ENCODE measurements around the gene PIGT. TPM values are rescaled to one million over a fixed set of nuclear protein-coding genes. Genes with fewer than 3 reads are reported as not detected.

Gene PIGT
- total RNA-seq, 6 donors from 2014 or later: 49.9 to 86.3 (median 63.0) TPM

GRCh38 chr20:45407067-45407745 lies 8.7 kb upstream of the PIGT start:
- ATAC-seq (ENCODE audit: low FRiP score in 2 of 2) (peak; percentile 70 to 72), DNase-seq (peak; percentile 50 to 89)
- WGBS, 2 donors: 13 to 23% methylated on average over 19 to 29 of the region's 30 CpGs
- peak overlapping the region; percentile 60 to 87 (median 76) for H3K4me3 ChIP-seq
- peaks cover 0 to 35% (median 14%) of the 10 kb centered on the region in 4 donors for H3K36me3 ChIP-seq
- no peaks in the 10 kb centered on the region for H3K9me3 ChIP-seq
- H3K4me1 ChIP-seq: peaks cover 13 to 18% (median 15%) of the 10 kb centered on the region in 4 donors
- peak overlapping the region; percentile 86 to 94 (median 91) for H3K27ac ChIP-seq
- TF ChIP-seq POLR2A (IDR thresholded peaks at IDR 0.05) (peak in 2 of 4 donors; percentile 6 to 56), POLR2AphosphoS5 (IDR thresholded peaks at IDR 0.05) (peak; percentile 60 to 69), EP300 (IDR thresholded peaks at IDR 0.05) (no peak)
- TF ChIP-seq, protein P1, sequence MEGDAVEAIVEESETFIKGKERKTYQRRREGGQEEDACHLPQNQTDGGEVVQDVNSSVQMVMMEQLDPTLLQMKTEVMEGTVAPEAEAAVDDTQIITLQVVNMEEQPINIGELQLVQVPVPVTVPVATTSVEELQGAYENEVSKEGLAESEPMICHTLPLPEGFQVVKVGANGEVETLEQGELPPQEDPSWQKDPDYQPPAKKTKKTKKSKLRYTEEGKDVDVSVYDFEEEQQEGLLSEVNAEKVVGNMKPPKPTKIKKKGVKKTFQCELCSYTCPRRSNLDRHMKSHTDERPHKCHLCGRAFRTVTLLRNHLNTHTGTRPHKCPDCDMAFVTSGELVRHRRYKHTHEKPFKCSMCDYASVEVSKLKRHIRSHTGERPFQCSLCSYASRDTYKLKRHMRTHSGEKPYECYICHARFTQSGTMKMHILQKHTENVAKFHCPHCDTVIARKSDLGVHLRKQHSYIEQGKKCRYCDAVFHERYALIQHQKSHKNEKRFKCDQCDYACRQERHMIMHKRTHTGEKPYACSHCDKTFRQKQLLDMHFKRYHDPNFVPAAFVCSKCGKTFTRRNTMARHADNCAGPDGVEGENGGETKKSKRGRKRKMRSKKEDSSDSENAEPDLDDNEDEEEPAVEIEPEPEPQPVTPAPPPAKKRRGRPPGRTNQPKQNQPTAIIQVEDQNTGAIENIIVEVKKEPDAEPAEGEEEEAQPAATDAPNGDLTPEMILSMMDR (IDR thresholded peaks at IDR 0.05): no peak
- H3K27me3 ChIP-seq: no peaks in the 10 kb centered on the region

DNA sequence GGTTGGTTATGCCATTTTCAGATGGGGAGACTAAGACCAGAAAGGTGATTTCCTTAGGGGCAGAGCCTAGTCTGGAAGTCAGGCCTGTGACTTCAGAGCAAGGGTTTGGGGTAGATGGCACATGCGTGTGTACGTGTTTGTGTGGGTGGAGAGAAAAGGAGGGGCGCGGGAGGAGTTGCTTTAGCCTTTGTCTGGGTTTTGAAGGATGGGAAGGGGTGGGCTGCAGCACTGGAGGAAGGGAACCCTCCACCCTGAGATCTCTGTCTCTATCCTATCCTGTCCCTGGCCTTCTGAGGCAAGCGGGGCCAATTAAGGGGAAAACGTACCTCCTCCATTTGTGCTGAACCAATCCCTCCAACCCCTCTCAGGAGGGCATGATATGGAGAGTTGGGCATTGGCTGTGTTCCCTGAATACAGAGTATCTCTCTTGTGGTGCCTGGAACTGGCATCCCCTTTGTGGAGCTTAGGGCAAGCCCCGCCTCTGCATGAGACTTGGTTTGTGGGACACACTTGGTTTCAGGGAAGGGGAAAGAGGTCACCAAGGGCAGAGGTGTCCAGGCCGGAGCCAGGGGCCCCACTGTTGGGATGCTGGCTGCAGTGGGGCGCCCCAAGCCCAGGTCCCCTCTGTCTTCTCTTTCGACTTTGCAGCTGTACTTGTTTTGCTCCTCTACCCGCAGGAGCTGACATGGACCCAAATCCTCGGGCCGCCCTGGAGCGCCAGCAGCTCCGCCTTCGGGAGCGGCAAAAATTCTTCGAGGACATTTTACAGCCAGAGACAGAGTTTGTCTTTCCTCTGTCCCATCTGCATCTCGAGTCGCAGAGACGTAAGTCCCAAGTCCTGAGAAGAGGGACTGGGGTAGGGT lies 7.9 kb upstream of the PIGT start, which contains the start of gene DBNDD2:
TSS of gene DBNDD2 (plus strand) at position 507 of the 863 bp plus-strand sequence. CDS start at position 686, 179 bp downstream.
- Histone ChIP-seq H3K4me3 (peak within 1 kb of the TSS; percentile 60 to 87 (median 76)), H3K36me3 (peaks cover 0 to 39% (median 14%) of the 10 kb centered on the region in 4 donors), H3K9me3 (no peaks in the 10 kb centered on the region), H3K4me1 (peaks cover 13 to 18% (median 15%) of the 10 kb centered on the region in 4 donors), H3K27ac (peak within 1 kb of the TSS; percentile 86 to 94 (median 91)), H3K27me3 (no peaks in the 10 kb centered on the region)
- WGBS, 2 donors: 87 to 91% methylated on average over 18 to 21 of the region's 21 CpGs
- DNase-seq (peak in 1 of 2 donors; percentile 61), ATAC-seq (ENCODE audit: low FRiP score in 2 of 2) (no peak)
- TF ChIP-seq EP300 (IDR thresholded peaks at IDR 0.05) (no peak), POLR2AphosphoS5 (IDR thresholded peaks at IDR 0.05) (no peak), POLR2A (IDR thresholded peaks at IDR 0.05) (no peak)
- TF ChIP-seq, protein P1 (IDR thresholded peaks at IDR 0.05): no peak

GRCh38 chr20:45408646-45409213 lies 7.2 kb upstream of the PIGT start:
- no peak for ATAC-seq (ENCODE audit: low FRiP score in 2 of 2)
- TF ChIP-seq POLR2A (IDR thresholded peaks at IDR 0.05) (no peak), POLR2AphosphoS5 (IDR thresholded peaks at IDR 0.05) (no peak), EP300 (IDR thresholded peaks at IDR 0.05) (no peak)
- TF ChIP-seq, protein P1 (IDR thresholded peaks at IDR 0.05): no peak
- peak overlapping the region in 3 of 4 donors; percentile 91 to 94 (median 91) for H3K27ac ChIP-seq
- 74 to 85% methylated on average over 6 to 7 of the region's 7 CpGs for WGBS, 2 donors
- peaks cover 0 to 39% (median 14%) of the 10 kb centered on the region in 4 donors for H3K36me3 ChIP-seq
- peak overlapping the region in 2 of 4 donors; percentile 80 to 87 for H3K4me3 ChIP-seq
- DNase-seq: peak in 1 of 2 donors; percentile 43
- H3K27me3 ChIP-seq: no peaks in the 10 kb centered on the region
- H3K4me1 ChIP-seq: peaks cover 13 to 18% (median 15%) of the 10 kb centered on the region in 4 donors
- no peaks in the 10 kb centered on the region for H3K9me3 ChIP-seq

GRCh38 chr20:45409521-45410272 lies 6.2 kb upstream of the PIGT start:
- ATAC-seq (ENCODE audit: low FRiP score in 2 of 2) (no peak), DNase-seq (no peak)
- Histone ChIP-seq H3K27me3 (no peaks in the 10 kb centered on the region), H3K27ac (no peak overlapping the region), H3K4me3 (no peak overlapping the region), H3K9me3 (no peaks in the 10 kb centered on the region), H3K4me1 (peaks cover 13 to 18% (median 15%) of the 10 kb centered on the region in 4 donors), H3K36me3 (peaks cover 0 to 39% (median 14%) of the 10 kb centered on the region in 4 donors)
- 90 to 92% methylated on average over 7 of the region's 7 CpGs for WGBS, 2 donors
- TF ChIP-seq POLR2AphosphoS5 (IDR thresholded peaks at IDR 0.05): no peak
- TF ChIP-seq EP300 (IDR thresholded peaks at IDR 0.05): no peak
- TF ChIP-seq, protein P1 (IDR thresholded peaks at IDR 0.05): no peak
